Stomach (tissue), 4 donors: Measurements from ENCODE around the gene WTAP.

Experiments used
- EP300 ChIP-seq: sonication (generic); formaldehyde crosslinking; IDR thresholded peaks from one replicate; pipeline ENCODE4 v1.6.1; 2017; ENCODE audit warnings: antibody characterized with exemption
- POLR2A ChIP-seq, 4 donors: fragments of 450-650 bp; IDR thresholded peaks; one replicate each; pipeline ENCODE4 v1.6.1; 2016; ENCODE audit warnings: antibody characterized with exemption in 4 of 4, control low read depth in 2 of 4, mild to moderate bottlenecking in 1 of 4, moderate library complexity in 1 of 4
- POLR2AphosphoS5 ChIP-seq, 3 donors: sonication (generic); formaldehyde crosslinking; IDR thresholded peaks; one replicate each; pipeline ENCODE4 v1.6.1; 2016; ENCODE audit warnings: antibody characterized with exemption in 3 of 3
- TF ChIP-seq, protein P1 (sequence below), 7 experiments: fragments of 450-650 bp in 4 of 7; fragments of 200-600 bp in 3 of 7; sonication (generic) in 3 of 7; IDR thresholded peaks; one replicate each; pipeline ENCODE4 v1.5.1; 2016 to 2019; ENCODE audit warnings: antibody characterized with exemption in 7 of 7, control low read depth in 2 of 7, mild to moderate bottlenecking in 1 of 7

DNA sequence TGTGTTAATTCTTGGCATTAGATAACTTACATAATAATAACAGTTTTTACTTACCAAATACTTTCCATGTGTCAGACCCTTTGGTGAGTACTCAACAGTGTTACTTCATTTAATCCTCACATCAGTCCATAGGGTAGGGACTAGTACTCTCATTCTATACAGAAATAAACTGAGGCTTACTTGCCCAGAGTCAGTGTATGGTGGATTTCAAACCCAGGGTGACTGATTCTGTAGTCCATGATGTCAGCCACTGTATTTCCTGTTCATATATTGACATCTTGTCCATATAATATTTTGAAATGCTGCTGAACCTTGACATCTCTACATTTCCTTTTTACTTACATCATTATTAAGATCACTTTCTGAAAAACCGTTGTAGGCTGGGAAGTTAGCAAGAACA, 70.2 kb downstream of the WTAP start:
- TF ChIP-seq POLR2A (IDR thresholded peaks at IDR 0.05) (no peak), POLR2AphosphoS5 (IDR thresholded peaks at IDR 0.05) (no peak), EP300 (no peak)
- TF ChIP-seq, protein P1, sequence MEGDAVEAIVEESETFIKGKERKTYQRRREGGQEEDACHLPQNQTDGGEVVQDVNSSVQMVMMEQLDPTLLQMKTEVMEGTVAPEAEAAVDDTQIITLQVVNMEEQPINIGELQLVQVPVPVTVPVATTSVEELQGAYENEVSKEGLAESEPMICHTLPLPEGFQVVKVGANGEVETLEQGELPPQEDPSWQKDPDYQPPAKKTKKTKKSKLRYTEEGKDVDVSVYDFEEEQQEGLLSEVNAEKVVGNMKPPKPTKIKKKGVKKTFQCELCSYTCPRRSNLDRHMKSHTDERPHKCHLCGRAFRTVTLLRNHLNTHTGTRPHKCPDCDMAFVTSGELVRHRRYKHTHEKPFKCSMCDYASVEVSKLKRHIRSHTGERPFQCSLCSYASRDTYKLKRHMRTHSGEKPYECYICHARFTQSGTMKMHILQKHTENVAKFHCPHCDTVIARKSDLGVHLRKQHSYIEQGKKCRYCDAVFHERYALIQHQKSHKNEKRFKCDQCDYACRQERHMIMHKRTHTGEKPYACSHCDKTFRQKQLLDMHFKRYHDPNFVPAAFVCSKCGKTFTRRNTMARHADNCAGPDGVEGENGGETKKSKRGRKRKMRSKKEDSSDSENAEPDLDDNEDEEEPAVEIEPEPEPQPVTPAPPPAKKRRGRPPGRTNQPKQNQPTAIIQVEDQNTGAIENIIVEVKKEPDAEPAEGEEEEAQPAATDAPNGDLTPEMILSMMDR (IDR thresholded peaks at IDR 0.05): no peak
